C4-2B (cell line): Measurements from ENCODE around the gene MICU1.
"Not testable (repeated sequence)": the region's sequence is repeated elsewhere in the genome, so short reads cannot be mapped to it uniquely, and the experiment has no call there.

Experiments used
- H3K27ac ChIP-seq: fragments of 450-650 bp; 2 replicates; pipeline ENCODE4 v1.5.1; 2017
- ZFX ChIP-seq: fragments of 450-650 bp; IDR thresholded peaks from 2 replicates; pipeline ENCODE4 v1.6.1; 2017
- TF ChIP-seq, protein P1 (sequence below): fragments of 450-650 bp; conservative IDR thresholded peaks from 2 replicates; pipeline ENCODE4 v1.5.1; 2017; ENCODE audit warnings: mild to moderate bottlenecking

The MICU1 gene

DNA sequence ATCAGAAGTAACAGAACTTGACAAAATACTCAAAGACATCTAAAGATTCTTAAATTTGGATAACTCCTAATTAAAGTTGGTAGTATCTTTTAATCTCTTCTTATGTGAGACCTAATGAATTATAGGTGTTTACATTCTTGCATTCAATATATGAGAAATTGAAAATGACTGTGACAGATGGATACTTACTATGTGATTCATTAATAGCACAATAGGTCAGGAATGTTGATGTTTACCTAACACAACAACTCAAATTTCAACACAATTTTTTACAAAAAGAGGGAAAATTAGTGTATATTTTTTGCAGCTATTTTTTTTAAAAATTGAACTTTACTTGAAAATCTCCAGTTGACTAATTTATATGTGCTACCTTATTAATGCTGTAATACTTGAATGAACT, 34.3 kb upstream of the MICU1 start:
- TF ChIP-seq, protein P1, sequence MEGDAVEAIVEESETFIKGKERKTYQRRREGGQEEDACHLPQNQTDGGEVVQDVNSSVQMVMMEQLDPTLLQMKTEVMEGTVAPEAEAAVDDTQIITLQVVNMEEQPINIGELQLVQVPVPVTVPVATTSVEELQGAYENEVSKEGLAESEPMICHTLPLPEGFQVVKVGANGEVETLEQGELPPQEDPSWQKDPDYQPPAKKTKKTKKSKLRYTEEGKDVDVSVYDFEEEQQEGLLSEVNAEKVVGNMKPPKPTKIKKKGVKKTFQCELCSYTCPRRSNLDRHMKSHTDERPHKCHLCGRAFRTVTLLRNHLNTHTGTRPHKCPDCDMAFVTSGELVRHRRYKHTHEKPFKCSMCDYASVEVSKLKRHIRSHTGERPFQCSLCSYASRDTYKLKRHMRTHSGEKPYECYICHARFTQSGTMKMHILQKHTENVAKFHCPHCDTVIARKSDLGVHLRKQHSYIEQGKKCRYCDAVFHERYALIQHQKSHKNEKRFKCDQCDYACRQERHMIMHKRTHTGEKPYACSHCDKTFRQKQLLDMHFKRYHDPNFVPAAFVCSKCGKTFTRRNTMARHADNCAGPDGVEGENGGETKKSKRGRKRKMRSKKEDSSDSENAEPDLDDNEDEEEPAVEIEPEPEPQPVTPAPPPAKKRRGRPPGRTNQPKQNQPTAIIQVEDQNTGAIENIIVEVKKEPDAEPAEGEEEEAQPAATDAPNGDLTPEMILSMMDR = no peak
- no peak for TF ChIP-seq ZFX
- H3K27ac ChIP-seq = no peak overlapping the region

- H3K27ac ChIP-seq = no peak overlapping the region
- TF ChIP-seq, protein P1 = no peak
- TF ChIP-seq ZFX = no peak
Measured at GRCh38 chr10:72659694-72660093, 33.8 kb upstream of the MICU1 start.

DNA sequence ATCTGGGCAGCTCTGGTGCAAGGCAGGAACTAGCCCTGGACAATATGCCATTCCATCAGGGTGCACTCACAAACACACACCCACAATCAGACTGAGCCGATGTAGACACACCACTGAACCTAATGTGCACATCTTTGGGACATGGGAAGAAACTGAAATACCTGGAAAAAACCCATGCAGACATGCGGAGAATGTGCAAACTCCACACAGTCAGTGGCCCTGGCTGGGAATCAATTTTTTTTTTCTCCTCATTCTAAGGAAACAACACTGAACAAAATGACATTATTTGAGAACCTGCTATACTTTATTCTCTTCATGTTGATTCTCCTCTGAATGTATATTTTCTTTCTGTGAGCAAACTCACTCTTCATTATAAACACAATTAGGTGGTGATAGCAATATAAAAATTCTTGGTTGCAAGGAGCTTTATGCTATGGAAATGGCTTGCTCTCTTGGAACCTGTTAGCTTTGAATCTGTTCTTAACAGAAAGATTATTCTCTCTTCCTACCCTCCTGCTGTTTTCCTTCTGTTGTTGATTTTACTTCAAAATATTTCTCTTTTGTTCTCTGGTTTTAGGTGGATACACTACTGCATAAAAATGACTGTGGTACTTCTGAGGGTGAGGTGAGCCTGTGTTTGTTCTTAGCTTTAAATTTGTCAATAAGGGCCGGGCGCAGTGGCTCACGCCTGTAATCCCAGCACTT, 33.0 kb upstream of the MICU1 start:
- no peak for TF ChIP-seq ZFX
- TF ChIP-seq, protein P1 = no peak
- no peak overlapping the region for H3K27ac ChIP-seq

DNA sequence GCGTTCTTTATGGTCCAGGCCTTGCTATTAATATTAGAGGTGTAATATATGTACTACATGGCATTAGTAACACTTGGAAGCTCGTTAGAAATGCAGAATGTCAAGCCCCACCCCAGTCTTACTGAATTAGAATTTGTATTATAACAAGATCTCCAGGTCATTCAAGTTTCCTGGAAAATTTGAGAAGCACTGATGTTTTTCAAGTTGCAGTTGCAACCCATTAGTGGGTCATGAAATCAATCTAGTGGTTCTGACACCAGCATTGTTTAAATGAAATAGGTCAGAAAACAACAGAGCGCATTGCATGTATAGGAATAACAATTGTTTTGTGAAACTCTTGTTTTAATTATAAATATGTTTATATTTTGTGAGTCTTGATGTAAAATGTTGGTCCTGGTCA, 28.8 kb upstream of the MICU1 start:
- TF ChIP-seq, protein P1 = no peak
- no peak for TF ChIP-seq ZFX
- H3K27ac ChIP-seq = no peak overlapping the region

- no peak overlapping the region for H3K27ac ChIP-seq
- TF ChIP-seq ZFX = no peak
- TF ChIP-seq, protein P1 = no peak
Measured at GRCh38 chr10:72653383-72654096, 27.7 kb upstream of the MICU1 start.

GRCh38 chr10:72649291-72649690, 23.4 kb upstream of the MICU1 start:
- H3K27ac ChIP-seq = no peak overlapping the region
- TF ChIP-seq, protein P1 = no peak
- TF ChIP-seq ZFX = no peak

GRCh38 chr10:72648301-72648700, 22.4 kb upstream of the MICU1 start:
- no peak for TF ChIP-seq ZFX
- TF ChIP-seq, protein P1 = no peak
- no peak overlapping the region for H3K27ac ChIP-seq

GRCh38 chr10:72646971-72647370, 21.1 kb upstream of the MICU1 start:
- H3K27ac ChIP-seq = not testable (repeated sequence)
